MV-4-11 (cell line): Measurements from ENCODE around the gene PRUNE2.
"Not testable (repeated sequence)": the region's sequence is repeated elsewhere in the genome, so short reads cannot be mapped to it uniquely, and the experiment has no call there.

Experiments used
- DNase-seq: peaks from one replicate; lab custom pipeline; 2025; lab: John Stamatoyannopoulos, UW

The PRUNE2 gene

DNA sequence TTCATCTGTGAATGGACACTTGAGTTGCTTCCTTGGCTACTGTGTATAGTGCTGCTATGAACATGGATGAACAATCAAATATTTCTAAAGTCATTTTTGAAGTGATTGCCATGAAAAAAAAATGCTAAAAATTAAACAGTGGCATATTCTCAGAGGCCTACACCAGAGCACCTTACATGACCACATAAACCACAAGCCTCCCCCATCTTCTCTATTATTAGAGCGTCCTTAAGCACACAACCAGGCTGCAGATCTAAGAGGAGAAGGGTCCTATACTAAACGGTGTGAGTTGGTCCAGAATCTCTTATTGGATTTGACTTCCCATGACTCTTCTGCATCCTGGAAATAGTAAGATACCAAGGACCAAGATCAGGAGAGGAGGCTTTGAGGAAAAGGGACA lies 107.4 kb downstream of the PRUNE2 start:
- DNase-seq, result no peak

- no peak for DNase-seq
Observed at GRCh38 chr9:76796296-76796695, 109.6 kb downstream of the PRUNE2 start.

DNA sequence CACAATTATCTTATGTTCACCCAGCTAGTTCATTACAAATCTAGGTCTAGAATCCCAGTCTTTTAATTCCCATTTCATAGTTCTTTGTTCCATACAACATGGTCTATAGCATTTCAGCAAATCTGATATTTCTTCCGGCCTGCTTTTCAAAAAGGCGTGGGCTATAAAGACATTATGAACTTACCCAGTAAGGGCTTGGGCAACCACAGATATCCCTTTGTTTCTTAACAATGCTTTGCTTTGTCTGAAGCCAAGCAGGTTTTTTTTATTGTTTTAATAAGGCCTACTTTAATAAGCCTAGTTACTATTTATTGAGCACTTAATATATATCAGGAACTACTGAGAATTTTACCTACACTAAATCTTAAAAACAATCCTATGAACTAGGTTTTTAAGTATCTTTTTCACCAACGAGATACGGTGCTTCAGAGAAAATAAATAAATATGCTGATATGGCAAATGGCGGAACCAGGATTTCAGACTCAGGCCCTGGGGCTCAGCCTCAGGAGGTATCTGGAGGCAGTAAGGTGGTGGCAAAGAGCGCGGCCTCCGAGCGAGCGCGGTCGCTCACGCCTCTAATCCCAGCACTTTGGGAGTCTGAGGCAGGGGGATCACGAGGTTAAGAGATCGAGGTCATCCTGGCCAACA lies 112.0 kb downstream of the PRUNE2 start:
- DNase-seq, result no peak

GRCh38 chr9:76789840-76790239 lies 116.1 kb downstream of the PRUNE2 start:
- DNase-seq, result no peak

- DNase-seq, result peak; percentile 8
Observed at GRCh38 chr9:76787677-76788076, 118.2 kb downstream of the PRUNE2 start.

DNA sequence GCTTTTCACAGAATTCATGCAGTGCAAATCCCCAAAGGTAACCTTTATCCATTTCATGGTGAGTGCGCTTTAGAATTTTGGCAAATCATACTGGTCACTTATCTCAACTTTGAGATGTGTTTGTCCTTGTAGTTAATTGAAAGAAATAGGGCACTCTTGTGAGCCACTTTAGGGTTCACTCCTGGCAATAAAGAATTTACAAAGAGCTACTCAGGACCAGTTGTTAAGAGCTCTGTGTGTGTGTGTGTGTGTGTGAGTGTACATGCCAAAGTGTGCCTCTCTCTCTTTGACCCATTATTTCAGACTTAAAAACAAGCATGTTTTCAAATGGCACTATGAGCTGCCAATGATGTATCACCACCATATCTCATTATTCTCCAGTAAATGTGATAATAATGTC lies 120.4 kb downstream of the PRUNE2 start:
- no peak for DNase-seq

DNA sequence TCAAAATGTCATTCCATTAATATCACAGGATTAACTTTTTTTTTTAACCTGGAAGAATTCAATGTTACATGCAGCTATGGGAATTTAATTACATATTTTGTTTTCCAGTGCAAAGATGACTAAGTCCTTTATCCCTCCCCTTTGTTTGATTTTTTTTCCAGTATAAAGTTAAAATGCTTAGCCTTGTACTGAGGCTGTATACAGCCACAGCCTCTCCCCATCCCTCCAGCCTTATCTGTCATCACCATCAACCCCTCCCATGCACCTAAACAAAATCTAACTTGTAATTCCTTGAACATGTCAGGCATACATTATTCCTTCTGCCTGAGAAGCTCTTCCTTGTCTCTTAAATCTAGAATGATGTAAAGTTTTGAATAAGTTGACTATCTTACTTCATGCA lies 121.0 kb downstream of the PRUNE2 start:
- no peak for DNase-seq

DNA sequence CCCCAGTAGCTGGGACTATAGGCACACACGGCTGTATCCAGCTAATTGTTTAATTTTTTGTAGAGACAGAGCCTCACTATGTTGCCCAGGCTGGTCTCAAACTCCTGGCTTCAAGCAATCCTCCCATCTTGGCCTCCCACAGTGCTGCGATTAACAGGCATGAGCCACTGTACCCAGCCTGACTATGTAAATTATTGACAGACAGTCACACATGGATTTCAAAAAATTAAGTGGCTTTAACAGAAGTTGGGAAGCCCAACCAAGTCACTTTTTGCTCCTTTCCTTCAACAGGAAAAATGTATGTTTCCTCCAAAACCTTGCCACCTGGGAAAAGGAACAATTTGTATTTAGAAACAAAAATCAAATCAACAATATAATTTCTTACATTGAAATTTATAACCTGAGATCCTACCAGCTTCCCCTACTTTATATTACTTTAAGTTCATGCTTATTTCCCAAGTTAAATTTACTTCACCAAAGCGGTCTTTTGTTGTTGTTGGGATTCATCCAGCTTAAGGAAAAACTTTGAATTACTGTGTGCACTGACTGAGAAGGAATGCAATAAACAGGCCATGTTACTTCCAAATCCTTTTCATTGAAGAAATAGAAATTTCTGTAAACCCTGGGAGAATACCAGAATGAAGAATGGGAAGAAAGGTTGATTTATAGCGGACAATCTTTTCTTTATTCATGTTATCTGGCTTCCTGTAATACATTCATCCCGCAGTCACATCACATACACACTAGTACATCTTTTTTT lies 133.0 kb downstream of the PRUNE2 start:
- no peak for DNase-seq

DNA sequence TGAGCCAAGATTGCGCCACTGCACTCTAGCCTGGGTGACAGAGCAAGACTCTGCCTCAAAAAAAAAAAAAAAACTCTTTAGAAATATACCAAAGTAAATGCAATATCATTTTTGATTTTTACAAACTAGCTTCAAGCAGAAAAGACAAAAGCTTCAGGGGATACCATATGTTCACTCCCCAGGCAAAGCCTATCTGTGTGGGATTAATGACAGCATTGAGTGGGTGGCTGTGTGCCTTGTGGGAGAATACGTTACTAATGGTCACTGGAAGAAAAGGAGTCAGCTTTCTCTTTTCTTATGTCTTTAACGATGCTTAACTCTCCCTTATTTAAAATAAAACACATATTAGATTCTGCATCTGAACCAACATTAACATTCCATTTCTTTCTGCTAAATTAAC lies 139.8 kb downstream of the PRUNE2 start:
- no peak for DNase-seq

GRCh38 chr9:76764138-76764537 lies 141.8 kb downstream of the PRUNE2 start, which contains the start of gene PCA3:
Gene PCA3, plus strand, starts transcription at chr9:76764438.
- DNase-seq, result no peak

DNA sequence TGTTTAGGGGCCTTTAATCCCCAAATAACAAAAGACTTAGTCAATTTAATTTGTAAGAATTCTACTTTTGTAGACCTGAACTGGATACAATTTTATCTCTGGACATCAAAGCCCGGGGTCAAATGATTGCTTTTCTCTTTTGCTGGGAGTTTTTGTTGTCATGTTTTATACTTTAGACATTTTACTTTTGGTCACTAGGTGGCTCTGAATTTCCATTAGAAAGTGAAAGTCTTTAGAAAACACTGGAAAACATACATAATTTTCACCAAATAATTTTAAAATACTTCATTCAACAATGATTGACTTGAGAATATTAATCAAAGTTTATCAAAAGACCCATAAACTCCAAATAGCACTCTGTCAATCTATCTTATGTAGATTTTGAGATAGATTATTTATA lies 144.5 kb downstream of the PRUNE2 start:
- DNase-seq, result no peak

DNA sequence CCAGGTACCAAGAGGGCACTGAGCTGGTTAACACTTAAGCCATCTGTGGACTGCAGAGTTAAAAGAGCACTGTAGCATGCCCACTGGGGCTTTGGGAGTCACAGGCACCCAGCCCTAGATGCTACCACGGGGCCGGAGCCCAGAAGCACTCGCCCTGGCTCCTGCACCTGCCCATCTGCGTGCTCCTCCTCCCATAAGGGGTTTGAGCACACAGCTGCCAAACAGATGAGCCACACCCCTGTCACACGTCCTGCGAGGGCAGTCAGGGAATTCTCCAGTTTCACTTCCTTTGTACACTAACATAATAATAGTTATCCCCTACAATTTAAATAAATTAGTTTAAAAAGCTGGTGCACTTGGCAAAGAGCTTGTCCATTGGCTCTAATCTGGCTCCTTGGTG lies 146.2 kb downstream of the PRUNE2 start:
- DNase-seq, result peak; percentile 38

DNA sequence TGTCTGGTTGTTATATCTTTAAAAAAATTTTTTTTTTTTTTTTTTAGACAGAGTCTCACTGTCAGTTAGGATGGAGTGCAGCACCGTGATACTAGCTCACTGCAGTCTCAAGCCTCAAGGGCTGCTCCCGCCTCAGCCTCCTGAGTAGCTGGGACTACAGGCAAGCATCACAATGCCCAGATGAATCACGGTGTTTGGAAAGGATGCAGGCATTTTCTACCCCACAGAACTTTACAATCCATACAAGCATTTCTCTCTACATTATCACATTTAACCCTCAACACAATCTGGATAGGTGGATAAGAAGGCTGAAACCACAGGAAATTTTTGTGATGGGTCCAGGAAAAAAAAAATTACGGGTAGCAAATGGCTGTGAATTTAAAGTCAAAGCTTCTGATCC lies 147.4 kb downstream of the PRUNE2 start:
- DNase-seq, result no peak

DNA sequence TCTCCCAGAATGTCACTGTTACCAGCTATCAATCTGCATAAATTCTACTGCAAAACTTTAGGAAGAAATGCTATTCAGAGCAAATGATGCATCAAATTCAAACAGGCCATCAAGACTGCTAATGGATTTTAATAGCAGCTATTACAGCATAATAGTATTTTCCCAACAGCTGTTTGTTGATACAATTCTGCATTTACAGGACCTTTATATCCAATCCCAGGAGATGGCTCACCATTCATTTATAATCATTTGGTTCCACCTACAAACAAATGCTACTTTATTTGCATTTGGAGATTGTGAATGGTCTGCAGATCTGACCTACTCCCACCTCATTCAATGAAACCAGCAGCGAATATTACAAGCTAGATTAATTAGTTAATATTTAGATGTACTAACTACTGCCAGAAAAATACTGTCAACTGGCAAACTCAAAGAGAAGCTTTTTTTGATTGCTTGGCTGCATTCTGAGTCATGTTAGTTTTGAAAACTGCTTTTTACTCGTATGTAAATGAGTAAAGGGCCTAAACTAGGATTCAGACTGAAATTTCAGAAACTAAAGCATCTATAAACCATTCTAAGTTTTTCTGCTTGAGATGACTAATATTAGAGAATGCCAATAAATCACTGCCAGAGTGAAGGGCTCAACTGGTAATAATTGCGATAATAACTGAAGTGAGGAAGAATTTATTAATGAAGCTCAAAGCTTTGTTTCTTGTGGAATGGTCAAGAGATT lies 148.8 kb downstream of the PRUNE2 start:
- no peak for DNase-seq

- peak; percentile 68 for DNase-seq
Observed at GRCh38 chr9:76756268-76756640, 149.7 kb downstream of the PRUNE2 start.

- no peak for DNase-seq
Observed at GRCh38 chr9:76751001-76751400, 154.9 kb downstream of the PRUNE2 start.

DNA sequence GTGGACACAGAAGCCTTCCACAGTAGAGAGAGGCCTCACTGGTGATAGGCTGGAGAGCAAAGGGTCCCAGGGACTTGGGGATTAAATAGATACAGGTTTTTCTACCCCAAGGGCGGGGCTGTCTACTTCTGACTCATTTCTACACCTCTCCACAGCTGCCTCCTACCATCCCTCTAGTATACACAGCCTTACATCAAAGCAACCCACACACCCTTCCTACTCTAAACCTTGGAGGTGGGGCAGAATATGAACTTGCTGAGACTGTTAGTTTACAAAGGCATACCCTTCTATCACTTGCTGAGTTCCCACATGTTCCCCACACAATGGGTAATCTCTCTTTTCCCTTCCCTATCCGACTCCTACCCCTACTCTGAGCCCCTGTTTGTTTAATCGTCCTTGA lies 161.6 kb downstream of the PRUNE2 start:
- DNase-seq, result no peak

GRCh38 chr9:76743931-76744330 lies 162.0 kb downstream of the PRUNE2 start:
- no peak for DNase-seq

DNA sequence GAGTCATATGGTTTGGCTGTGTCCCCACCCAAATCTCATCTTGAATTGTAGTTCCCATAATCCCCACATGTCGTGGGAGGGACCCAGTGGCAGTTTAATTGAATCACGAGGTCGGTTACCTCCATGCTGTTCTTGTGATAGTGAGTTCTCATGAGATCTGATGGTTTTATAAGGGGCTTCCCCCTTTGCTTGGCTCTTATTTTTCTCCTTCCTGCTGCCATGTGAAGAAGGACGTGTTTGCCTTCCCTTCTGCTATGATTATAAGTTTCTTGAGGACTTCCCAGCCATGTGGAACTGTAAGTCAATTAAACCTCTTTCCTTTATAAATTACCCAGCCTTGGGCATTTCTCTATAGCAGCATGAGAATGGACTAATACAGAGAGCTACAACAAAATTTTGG lies 163.0 kb downstream of the PRUNE2 start:
- not testable (repeated sequence) for DNase-seq

DNA sequence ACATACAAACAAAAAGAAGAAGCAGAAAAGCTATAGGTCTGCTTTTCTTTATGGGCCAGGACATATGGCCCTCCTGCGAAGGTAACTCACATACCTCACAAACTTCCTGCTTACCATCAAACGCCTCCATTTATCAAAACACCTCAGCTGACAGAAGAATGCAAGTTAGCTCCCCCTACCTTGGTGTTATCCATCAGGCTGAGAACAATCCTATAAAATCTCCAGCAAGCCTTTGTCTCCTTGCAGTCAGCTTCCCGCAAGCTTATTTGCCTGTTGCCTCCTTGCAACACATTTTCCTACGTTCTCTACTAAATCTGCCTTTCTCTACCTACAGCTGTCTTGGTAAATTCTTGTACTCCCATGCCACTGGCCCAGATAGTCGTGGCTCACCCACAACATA lies 164.4 kb downstream of the PRUNE2 start:
- DNase-seq, result no peak

- DNase-seq, result no peak
Observed at GRCh38 chr9:76738402-76738801, 167.5 kb downstream of the PRUNE2 start.

- DNase-seq, result no peak
Observed at GRCh38 chr9:76737154-76737902, 168.6 kb downstream of the PRUNE2 start.
